ENCODE results near the gene HCN3.

Gene HCN3

DNA sequence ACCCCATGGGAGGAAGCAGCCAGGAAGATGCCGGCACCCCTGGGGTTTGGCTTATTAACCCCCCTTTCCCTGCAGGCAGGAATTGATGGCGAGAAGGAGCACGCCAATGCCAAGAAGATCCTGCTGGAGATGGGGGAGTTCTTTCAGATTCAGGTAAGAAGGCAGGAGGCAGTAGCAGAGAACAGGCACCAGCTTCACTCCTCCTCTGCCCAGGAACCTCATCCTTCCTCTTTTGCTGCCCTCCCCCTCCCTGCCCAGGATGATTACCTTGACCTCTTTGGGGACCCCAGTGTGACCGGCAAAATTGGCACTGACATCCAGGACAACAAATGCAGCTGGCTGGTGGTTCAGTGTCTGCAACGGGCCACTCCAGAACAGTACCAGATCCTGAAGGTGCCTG lies 42.3 kb downstream of the HCN3 start:
- TF ChIP-seq, protein P1, sequence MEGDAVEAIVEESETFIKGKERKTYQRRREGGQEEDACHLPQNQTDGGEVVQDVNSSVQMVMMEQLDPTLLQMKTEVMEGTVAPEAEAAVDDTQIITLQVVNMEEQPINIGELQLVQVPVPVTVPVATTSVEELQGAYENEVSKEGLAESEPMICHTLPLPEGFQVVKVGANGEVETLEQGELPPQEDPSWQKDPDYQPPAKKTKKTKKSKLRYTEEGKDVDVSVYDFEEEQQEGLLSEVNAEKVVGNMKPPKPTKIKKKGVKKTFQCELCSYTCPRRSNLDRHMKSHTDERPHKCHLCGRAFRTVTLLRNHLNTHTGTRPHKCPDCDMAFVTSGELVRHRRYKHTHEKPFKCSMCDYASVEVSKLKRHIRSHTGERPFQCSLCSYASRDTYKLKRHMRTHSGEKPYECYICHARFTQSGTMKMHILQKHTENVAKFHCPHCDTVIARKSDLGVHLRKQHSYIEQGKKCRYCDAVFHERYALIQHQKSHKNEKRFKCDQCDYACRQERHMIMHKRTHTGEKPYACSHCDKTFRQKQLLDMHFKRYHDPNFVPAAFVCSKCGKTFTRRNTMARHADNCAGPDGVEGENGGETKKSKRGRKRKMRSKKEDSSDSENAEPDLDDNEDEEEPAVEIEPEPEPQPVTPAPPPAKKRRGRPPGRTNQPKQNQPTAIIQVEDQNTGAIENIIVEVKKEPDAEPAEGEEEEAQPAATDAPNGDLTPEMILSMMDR (IDR thresholded peaks at IDR 0.05; ENCODE audit: insufficient read depth, missing control alignments), result no peak
- no peak for DNase-seq (ENCODE audit: insufficient read length, low spot score)
- no peak for FAIRE-seq

DNA sequence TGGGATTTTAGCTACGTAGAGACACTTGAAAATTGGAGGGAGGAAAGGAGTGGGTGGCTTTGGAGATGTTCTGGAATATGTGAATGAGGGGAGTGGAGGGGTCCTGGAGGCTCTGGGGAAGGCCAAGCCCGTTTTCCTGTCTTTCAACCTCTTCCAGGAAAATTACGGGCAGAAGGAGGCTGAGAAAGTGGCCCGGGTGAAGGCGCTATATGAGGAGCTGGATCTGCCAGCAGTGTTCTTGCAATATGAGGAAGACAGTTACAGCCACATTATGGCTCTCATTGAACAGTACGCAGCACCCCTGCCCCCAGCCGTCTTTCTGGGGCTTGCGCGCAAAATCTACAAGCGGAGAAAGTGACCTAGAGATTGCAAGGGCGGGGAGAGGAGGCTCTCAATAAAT lies 43.0 kb downstream of the HCN3 start:
- TF ChIP-seq, protein P1 (IDR thresholded peaks at IDR 0.05; ENCODE audit: insufficient read depth, missing control alignments), result no peak
- no peak for FAIRE-seq
- no peak for DNase-seq (ENCODE audit: insufficient read length, low spot score)

DNA sequence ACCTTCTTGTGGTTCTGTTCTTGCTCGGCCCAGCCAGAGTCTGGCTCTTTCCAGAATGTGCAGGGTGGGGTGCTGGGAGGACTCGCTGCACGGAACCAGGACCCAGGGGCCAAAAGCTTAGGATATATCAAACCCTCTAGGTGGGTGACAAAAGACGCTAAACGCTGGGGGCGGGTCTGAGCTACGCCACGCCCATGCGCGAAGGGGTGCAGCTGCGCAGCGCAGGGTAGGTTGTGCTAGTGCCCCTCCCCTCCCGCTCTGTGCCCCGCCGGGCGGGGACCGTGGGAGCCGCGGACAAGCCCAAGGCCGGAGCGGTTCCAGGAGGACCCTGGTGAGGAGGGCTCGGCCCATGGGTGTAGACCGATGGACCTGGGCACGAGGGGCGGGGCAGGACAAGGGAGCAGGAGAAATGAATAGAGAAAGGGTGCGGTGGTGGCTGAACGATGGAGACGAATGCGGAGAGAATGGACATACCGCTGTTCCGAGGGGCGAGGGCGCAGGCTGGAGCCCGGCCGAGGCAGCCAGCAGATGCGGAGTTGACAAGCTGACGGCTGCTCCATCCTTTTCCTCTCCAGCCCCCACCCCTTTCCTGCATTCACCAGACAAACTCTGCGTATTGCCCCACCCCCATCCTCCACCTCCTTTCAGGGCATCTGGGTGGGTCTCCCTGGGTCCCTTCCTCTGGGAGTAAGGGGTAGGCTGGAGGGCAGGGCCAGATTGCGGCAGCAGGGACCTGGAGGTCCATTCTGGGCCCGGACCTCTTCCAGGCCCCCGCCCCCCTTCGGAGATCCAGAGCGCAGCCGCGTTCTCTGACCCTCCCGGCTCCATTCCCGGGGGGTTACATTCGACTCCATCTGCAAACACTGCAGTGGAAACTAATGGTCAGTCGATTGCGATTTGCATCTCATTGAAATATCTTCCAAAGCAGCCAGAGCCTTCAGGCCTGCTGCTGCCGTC lies 43.7 kb downstream of the HCN3 start, which contains the start of gene RUSC1:
RUSC1 (plus strand) TSS at position 234 of the 957 bp plus-strand sequence. CDS start 880 bp downstream, outside the sequence.
- DNase-seq (ENCODE audit: insufficient read length, low spot score) (peak; percentile 73), FAIRE-seq (no peak)
- TF ChIP-seq, protein P1 (IDR thresholded peaks at IDR 0.05; ENCODE audit: insufficient read depth, missing control alignments), result no peak

DNA sequence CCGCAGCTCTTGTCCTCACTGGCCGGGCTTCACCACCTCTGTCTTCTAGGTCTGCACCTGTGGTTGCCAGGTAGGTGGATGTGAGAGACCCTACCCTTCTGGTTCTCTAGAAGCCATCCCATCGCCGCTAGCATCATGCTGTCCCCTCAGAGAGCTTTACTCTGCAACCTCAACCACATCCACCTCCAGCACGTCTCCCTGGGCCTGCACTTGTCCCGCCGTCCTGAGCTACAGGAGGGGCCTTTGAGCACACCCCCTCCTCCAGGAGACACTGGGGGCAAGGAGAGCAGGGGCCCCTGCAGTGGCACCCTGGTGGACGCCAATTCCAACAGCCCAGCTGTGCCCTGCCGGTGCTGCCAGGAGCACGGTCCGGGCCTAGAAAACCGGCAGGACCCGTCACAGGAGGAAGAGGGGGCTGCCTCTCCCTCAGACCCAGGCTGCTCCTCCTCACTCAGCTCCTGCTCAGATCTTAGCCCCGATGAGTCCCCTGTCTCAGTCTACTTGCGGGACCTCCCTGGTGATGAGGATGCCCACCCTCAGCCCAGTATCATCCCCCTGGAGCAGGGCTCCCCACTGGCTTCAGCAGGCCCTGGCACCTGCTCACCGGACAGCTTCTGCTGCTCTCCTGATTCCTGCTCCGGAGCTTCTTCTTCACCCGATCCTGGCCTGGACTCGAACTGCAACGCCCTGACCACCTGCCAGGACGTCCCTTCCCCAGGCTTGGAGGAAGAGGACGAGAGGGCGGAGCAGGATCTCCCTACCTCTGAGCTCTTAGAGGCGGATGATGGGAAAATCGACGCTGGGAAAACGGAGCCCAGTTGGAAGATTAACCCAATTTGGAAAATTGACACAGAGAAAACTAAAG lies 44.6 kb downstream of the HCN3 start:
- FAIRE-seq (no peak), DNase-seq (ENCODE audit: insufficient read length, low spot score) (no peak)
- TF ChIP-seq, protein P1 (IDR thresholded peaks at IDR 0.05; ENCODE audit: insufficient read depth, missing control alignments), result no peak

DNA sequence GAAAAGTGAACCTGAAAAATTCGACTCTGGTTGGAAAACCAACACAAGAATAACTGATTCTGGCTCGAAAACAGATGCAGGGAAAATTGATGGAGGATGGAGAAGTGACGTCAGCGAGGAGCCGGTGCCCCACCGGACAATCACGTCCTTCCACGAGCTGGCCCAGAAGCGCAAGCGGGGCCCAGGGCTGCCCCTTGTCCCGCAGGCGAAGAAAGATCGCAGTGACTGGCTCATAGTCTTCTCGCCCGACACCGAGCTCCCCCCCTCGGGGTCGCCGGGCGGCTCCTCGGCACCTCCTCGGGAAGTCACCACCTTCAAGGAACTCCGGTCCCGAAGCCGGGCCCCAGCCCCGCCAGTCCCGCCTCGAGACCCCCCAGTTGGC lies 45.3 kb downstream of the HCN3 start:
- FAIRE-seq (no peak), DNase-seq (ENCODE audit: insufficient read length, low spot score) (peak; percentile 54)
- TF ChIP-seq, protein P1 (IDR thresholded peaks at IDR 0.05; ENCODE audit: insufficient read depth, missing control alignments), result no peak

DNA sequence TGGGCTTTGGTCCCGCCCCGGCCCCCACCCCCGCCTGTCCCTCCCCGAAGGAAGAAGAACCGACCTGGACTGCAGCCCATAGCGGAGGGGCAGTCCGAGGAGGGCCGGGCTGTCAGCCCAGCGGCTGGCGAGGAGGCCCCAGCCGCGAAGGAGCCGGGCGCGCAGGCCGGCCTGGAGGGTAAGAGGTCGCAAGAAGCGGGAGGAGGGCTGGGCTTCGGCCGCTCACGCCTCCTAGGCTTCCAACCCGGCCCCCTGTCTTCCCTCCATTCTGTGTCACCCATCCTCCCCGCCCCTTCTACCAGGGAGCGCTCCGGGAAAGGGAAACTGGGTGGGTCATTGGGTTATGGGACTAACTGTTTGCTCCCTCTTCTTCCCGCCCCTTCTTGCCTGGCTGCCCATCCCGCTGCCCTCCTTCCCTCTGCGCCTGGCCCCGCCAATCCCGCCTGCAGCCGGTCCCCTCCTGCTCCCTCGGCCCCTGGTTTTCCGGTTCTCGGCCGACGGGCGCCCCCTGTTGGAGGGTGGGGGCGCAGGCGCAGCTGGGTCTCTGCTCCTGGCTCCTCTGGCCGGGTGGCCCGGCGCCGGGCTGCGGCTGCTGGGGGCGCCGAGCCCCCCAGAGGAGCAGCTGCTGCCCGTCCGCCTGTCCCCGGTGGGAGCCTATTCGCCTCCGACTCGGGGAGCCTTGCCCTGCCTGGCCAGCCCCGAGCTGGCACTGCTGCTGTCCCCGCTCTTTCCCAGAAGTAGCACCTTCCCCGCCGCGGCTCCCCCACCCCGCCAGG lies 45.9 kb downstream of the HCN3 start:
- TF ChIP-seq, protein P1 (IDR thresholded peaks at IDR 0.05; ENCODE audit: insufficient read depth, missing control alignments), result peak; percentile 89
- DNase-seq (ENCODE audit: insufficient read length, low spot score) (peak; percentile 96), FAIRE-seq (no peak)

Measured in D721Med (cell line).